ENCODE data around the gene HCN2. TPM values are rescaled to one million over a fixed set of nuclear protein-coding genes. Genes with fewer than 3 reads are reported as not detected.

The HCN2 gene
- total and polyA plus RNA-seq, 2 of the 13 experiments (the other 11 are each of a cell fraction or from before 2014, with no cell fraction given): 0.01 TPM; not detected in 1

DNA sequence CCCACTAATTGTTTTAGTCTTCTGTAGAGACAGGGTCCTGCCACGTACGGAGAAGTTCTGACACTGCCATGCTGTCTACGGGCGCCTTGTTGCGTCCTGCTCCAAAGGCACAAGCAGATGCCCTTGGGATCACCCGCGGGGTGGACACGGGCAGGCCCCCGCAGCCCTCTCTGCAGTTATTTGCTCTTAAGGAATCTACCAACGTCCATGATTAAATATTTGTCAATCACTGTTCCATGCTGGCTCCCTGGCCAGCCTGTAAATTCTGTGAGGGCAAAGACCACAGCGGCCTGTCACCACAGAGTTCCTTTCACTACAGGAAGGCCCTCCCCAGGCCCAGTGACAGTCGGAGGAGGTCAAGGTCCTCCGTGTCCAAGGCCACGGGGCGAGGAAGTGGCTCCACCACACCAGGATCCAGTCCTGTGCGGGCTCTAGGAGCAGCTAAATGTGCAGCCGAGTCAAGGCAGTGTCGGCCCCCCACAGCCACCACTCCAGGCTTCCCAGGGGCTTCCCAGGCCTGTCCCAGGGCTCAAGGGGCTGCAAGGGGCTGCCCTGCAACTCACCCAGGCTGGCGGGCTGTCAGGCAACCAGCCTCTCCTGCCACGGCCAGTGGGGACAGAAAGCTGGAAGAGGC is 71.2 kb downstream of the HCN2 start (continued):
- TF ChIP-seq ZNF891 (CRISPR knock-in tag; IDR thresholded peaks at IDR 0.05) (no peak), MIER3 (CRISPR knock-in tag; IDR thresholded peaks at IDR 0.05; ENCODE audit: borderline replicate concordance) (peak; percentile 72; the same call in 1 of the 2 replicates), NFE2L2 (IDR thresholded peaks at IDR 0.05; ENCODE audit: low read length) (no peak), ZNF619 (CRISPR knock-in tag; IDR thresholded peaks at IDR 0.05) (no peak), ZNF263 (CRISPR knock-in tag; IDR thresholded peaks at IDR 0.05) (no peak), HOXA7 (CRISPR knock-in tag; IDR thresholded peaks at IDR 0.05) (no peak; the same call in 1 of the 2 replicates), MIER2 (CRISPR knock-in tag; IDR thresholded peaks at IDR 0.05) (peak; percentile 78), ZKSCAN1 (IDR thresholded peaks at IDR 0.05; ENCODE audit: low read length) (peak; percentile 8; the same call in 1 of the 2 replicates), NFIC (IDR thresholded peaks at IDR 0.05; ENCODE audit: low read length) (no peak; the same call in 1 of the 2 replicates), KDM2A (CRISPR knock-in tag; IDR thresholded peaks at IDR 0.05; ENCODE audit: borderline replicate concordance, low read depth) (peak; percentile 69; the same call in 1 of the 2 replicates), SUZ12 (IDR thresholded peaks at IDR 0.05; ENCODE audit: low read depth, low read length) (no peak), ZMYM4 (CRISPR knock-in tag; IDR thresholded peaks at IDR 0.05) (0 out of 2 replicates have a peak, but pooled peaks have one; percentile 11), KLF12 (CRISPR knock-in tag; IDR thresholded peaks at IDR 0.05; ENCODE audit: borderline replicate concordance) (no peak), POGZ (CRISPR knock-in tag; IDR thresholded peaks at IDR 0.05) (peak; percentile 81), MEIS1 (CRISPR knock-in tag; IDR thresholded peaks at IDR 0.05; ENCODE audit: borderline replicate concordance) (peak; percentile 96), ZNF331 (CRISPR knock-in tag; IDR thresholded peaks at IDR 0.05) (peak; percentile 38; the same call in 1 of the 2 replicates), RBM22 (optimal IDR thresholded peaks at IDR 0.05; ENCODE audit: low read length) (peak; percentile 86), SMC3 (IDR thresholded peaks at IDR 0.05; ENCODE audit: low read length) (0 out of 2 replicates have a peak, but pooled peaks have one; percentile 12), TAF1 (CRISPR knock-in tag; IDR thresholded peaks at IDR 0.05) (peak; percentile 90)
- TF ChIP-seq, protein P1, sequence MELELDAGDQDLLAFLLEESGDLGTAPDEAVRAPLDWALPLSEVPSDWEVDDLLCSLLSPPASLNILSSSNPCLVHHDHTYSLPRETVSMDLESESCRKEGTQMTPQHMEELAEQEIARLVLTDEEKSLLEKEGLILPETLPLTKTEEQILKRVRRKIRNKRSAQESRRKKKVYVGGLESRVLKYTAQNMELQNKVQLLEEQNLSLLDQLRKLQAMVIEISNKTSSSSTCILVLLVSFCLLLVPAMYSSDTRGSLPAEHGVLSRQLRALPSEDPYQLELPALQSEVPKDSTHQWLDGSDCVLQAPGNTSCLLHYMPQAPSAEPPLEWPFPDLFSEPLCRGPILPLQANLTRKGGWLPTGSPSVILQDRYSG (CRISPR knock-in tag; IDR thresholded peaks at IDR 0.05): 0 out of 2 replicates have a peak, but pooled peaks have one; percentile 37
- TF ChIP-seq, protein P2, sequence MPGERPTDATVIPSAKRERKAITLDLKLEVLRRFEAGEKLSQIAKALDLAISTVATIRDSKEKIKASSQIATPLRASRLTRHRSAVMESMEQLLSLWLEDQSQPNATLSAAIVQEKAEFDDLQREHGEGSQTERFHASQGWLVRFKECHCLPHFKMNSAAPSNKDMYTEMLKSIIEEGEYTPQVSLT (CRISPR knock-in tag; IDR thresholded peaks at IDR 0.05; ENCODE audit: borderline replicate concordance, low read depth): no peak
- TF ChIP-seq, protein P3, sequence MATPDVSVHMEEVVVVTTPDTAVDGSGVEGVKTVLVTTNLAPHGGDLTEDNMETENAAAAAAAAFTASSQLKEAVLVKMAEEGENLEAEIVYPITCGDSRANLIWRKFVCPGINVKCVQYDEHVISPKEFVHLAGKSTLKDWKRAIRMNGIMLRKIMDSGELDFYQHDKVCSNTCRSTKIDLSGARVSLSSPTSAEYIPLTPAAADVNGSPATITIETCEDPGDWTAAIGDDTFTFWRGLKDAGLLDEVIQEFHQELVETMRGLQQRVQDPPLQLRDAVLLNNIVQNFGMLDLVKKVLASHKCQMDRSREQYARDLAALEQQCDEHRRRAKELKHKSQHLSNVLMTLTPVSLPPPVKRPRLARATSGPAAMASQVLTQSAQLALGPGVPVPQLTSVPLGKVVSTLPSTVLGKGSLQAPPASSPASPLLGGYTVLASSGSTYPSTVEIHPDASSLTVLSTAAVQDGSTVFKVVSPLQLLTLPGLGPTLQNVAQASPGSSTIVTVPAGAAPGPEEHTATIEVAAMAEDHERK (CRISPR knock-in tag; IDR thresholded peaks at IDR 0.05; ENCODE audit: low read depth): no peak
- TF ChIP-seq, protein P4, sequence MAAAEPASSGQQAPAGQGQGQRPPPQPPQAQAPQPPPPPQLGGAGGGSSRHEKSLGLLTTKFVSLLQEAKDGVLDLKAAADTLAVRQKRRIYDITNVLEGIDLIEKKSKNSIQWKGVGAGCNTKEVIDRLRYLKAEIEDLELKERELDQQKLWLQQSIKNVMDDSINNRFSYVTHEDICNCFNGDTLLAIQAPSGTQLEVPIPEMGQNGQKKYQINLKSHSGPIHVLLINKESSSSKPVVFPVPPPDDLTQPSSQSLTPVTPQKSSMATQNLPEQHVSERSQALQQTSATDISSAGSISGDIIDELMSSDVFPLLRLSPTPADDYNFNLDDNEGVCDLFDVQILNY (CRISPR knock-in tag; conservative IDR thresholded peaks at IDR 0.05): no peak
- TF ChIP-seq, protein P5, sequence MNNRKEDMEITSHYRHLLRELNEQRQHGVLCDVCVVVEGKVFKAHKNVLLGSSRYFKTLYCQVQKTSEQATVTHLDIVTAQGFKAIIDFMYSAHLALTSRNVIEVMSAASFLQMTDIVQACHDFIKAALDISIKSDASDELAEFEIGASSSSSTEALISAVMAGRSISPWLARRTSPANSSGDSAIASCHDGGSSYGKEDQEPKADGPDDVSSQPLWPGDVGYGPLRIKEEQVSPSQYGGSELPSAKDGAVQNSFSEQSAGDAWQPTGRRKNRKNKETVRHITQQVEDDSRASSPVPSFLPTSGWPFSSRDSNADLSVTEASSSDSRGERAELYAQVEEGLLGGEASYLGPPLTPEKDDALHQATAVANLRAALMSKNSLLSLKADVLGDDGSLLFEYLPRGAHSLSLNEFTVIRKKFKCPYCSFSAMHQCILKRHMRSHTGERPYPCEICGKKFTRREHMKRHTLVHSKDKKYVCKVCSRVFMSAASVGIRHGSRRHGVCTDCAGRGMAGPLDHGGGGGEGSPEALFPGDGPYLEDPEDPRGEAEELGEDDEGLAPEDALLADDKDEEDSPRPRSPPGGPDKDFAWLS (CRISPR knock-in tag; IDR thresholded peaks at IDR 0.05; ENCODE audit: borderline replicate concordance): no peak
- TF ChIP-seq, protein P6, sequence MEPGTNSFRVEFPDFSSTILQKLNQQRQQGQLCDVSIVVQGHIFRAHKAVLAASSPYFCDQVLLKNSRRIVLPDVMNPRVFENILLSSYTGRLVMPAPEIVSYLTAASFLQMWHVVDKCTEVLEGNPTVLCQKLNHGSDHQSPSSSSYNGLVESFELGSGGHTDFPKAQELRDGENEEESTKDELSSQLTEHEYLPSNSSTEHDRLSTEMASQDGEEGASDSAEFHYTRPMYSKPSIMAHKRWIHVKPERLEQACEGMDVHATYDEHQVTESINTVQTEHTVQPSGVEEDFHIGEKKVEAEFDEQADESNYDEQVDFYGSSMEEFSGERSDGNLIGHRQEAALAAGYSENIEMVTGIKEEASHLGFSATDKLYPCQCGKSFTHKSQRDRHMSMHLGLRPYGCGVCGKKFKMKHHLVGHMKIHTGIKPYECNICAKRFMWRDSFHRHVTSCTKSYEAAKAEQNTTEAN (CRISPR knock-in tag; conservative IDR thresholded peaks at IDR 0.05): peak; percentile 50; the same call in 1 of the 2 replicates

Data from HepG2 (cell line).